Measurements from ENCODE around the gene TAB2.

The TAB2 gene

GRCh38 chr6:149431905-149432775 lies 114.6 kb downstream of the TAB2 start:
- no peaks in the 10 kb centered on the region for H3K36me3 ChIP-seq
- H3K9ac ChIP-seq: no peak overlapping the region
- H3K4me2 ChIP-seq: peak overlapping the region; percentile 41; the same call in 1 of the 2 replicates
- H4K20me1 ChIP-seq: no peaks in the 10 kb centered on the region
- no peaks in the 10 kb centered on the region for H3K9me3 ChIP-seq
- no peaks in the 10 kb centered on the region for H3K27me3 ChIP-seq
- H3K27ac ChIP-seq: no peak overlapping the region
- H3K4me1 ChIP-seq: peaks cover 13% of the 10 kb centered on the region; the same call in 1 of the 2 replicates
- H3K4me3 ChIP-seq: no peak overlapping the region
- no peak for TF ChIP-seq Cebpa-rat (IDR thresholded peaks at IDR 0.05)

- no peak overlapping the region for H3K27ac ChIP-seq
- H3K36me3 ChIP-seq: no peaks in the 10 kb centered on the region
- no peaks in the 10 kb centered on the region for H3K9me3 ChIP-seq
- no peak overlapping the region for H3K4me3 ChIP-seq
- no peaks in the 10 kb centered on the region for H3K27me3 ChIP-seq
- H4K20me1 ChIP-seq: no peaks in the 10 kb centered on the region
- no peak overlapping the region for H3K4me2 ChIP-seq
- peaks cover 18% of the 10 kb centered on the region; the same call in 1 of the 2 replicates for H3K4me1 ChIP-seq
- no peak overlapping the region for H3K9ac ChIP-seq
- TF ChIP-seq Cebpa-rat (IDR thresholded peaks at IDR 0.05): no peak
Measured at GRCh38 chr6:149433405-149433804, 115.9 kb downstream of the TAB2 start.

GRCh38 chr6:149433881-149434280 lies 116.4 kb downstream of the TAB2 start:
- no peak overlapping the region for H3K4me2 ChIP-seq
- TF ChIP-seq Cebpa-rat (IDR thresholded peaks at IDR 0.05): no peak
- no peak overlapping the region for H3K4me3 ChIP-seq
- no peaks in the 10 kb centered on the region for H3K27me3 ChIP-seq
- no peak overlapping the region for H3K9ac ChIP-seq
- no peaks in the 10 kb centered on the region for H3K9me3 ChIP-seq
- no peaks in the 10 kb centered on the region for H4K20me1 ChIP-seq
- no peak overlapping the region for H3K27ac ChIP-seq
- peaks cover 18% of the 10 kb centered on the region; the same call in 1 of the 2 replicates for H3K4me1 ChIP-seq
- no peaks in the 10 kb centered on the region for H3K36me3 ChIP-seq

- H3K36me3 ChIP-seq: no peaks in the 10 kb centered on the region
- no peaks in the 10 kb centered on the region for H4K20me1 ChIP-seq
- no peak overlapping the region for H3K4me2 ChIP-seq
- TF ChIP-seq Cebpa-rat (IDR thresholded peaks at IDR 0.05): no peak
- H3K9me3 ChIP-seq: no peaks in the 10 kb centered on the region
- no peak overlapping the region for H3K27ac ChIP-seq
- no peaks in the 10 kb centered on the region for H3K27me3 ChIP-seq
- peaks cover 24% of the 10 kb centered on the region for H3K4me1 ChIP-seq
- H3K4me3 ChIP-seq: no peak overlapping the region
- no peak overlapping the region for H3K9ac ChIP-seq
Measured at GRCh38 chr6:149435919-149436586, 118.5 kb downstream of the TAB2 start.

GRCh38 chr6:149436647-149437046 lies 119.1 kb downstream of the TAB2 start:
- Histone ChIP-seq H3K27me3 (no peaks in the 10 kb centered on the region), H3K36me3 (no peaks in the 10 kb centered on the region)
- no peak for TF ChIP-seq Cebpa-rat (IDR thresholded peaks at IDR 0.05)

GRCh38 chr6:149437212-149437611 lies 119.7 kb downstream of the TAB2 start:
- Histone ChIP-seq H3K36me3 (no peaks in the 10 kb centered on the region), H3K9ac (no peak overlapping the region), H3K27me3 (no peaks in the 10 kb centered on the region), H3K4me1 (peaks cover 26% of the 10 kb centered on the region), H3K9me3 (no peaks in the 10 kb centered on the region), H4K20me1 (no peaks in the 10 kb centered on the region), H3K4me2 (no peak overlapping the region), H3K4me3 (no peak overlapping the region), H3K27ac (no peak overlapping the region)
- no peak for TF ChIP-seq Cebpa-rat (IDR thresholded peaks at IDR 0.05)

More at GRCh38 chr6:149436647-149437046, 119.1 kb downstream of the TAB2 start:
- H3K9ac ChIP-seq: no peak overlapping the region
- peaks cover 28% of the 10 kb centered on the region for H3K4me1 ChIP-seq
- no peak overlapping the region for H3K4me3 ChIP-seq
- H4K20me1 ChIP-seq: no peaks in the 10 kb centered on the region
- H3K27ac ChIP-seq: no peak overlapping the region
- no peak overlapping the region for H3K4me2 ChIP-seq
- H3K9me3 ChIP-seq: no peaks in the 10 kb centered on the region

GRCh38 chr6:149438855-149439254 lies 121.3 kb downstream of the TAB2 start:
- no peaks in the 10 kb centered on the region for H3K9me3 ChIP-seq
- no peaks in the 10 kb centered on the region for H3K36me3 ChIP-seq

GRCh38 chr6:149439626-149440025 lies 122.1 kb downstream of the TAB2 start:
- no peaks in the 10 kb centered on the region for H3K27me3 ChIP-seq
- no peaks in the 10 kb centered on the region for H4K20me1 ChIP-seq
- H3K9ac ChIP-seq: no peak overlapping the region
- H3K4me2 ChIP-seq: no peak overlapping the region
- peaks cover 23% of the 10 kb centered on the region for H3K4me1 ChIP-seq
- no peak overlapping the region for H3K27ac ChIP-seq
- H3K9me3 ChIP-seq: no peaks in the 10 kb centered on the region
- no peak for TF ChIP-seq Cebpa-rat (IDR thresholded peaks at IDR 0.05)
- no peak overlapping the region for H3K4me3 ChIP-seq
- H3K36me3 ChIP-seq: no peaks in the 10 kb centered on the region

More at GRCh38 chr6:149438855-149439254, 121.3 kb downstream of the TAB2 start:
- no peaks in the 10 kb centered on the region for H3K27me3 ChIP-seq
- no peak overlapping the region for H3K9ac ChIP-seq
- H3K4me2 ChIP-seq: no peak overlapping the region
- H4K20me1 ChIP-seq: no peaks in the 10 kb centered on the region
- peaks cover 23% of the 10 kb centered on the region for H3K4me1 ChIP-seq
- no peak for TF ChIP-seq Cebpa-rat (IDR thresholded peaks at IDR 0.05)
- H3K4me3 ChIP-seq: no peak overlapping the region
- no peak overlapping the region for H3K27ac ChIP-seq

- no peak for TF ChIP-seq Cebpa-rat (IDR thresholded peaks at IDR 0.05)
- Histone ChIP-seq H3K9ac (peak overlapping the region; percentile 4; the same call in 1 of the 2 replicates), H3K36me3 (no peaks in the 10 kb centered on the region), H3K27ac (peak overlapping the region; percentile 18; the same call in 1 of the 2 replicates), H3K4me3 (no peak overlapping the region), H3K27me3 (no peaks in the 10 kb centered on the region), H3K4me2 (peak overlapping the region; percentile 42), H3K4me1 (peaks cover 23% of the 10 kb centered on the region), H4K20me1 (no peaks in the 10 kb centered on the region), H3K9me3 (no peaks in the 10 kb centered on the region)
Measured at GRCh38 chr6:149440735-149441671, 123.5 kb downstream of the TAB2 start.

All from BLaER1 (cell line).